MM.1S (cell line): Measurements from ENCODE around the gene LAD1.

Source experiments
- DNase-seq: peaks from one replicate; pipeline ENCODE4 v3.0.0-alpha.2; 2015
- H2AFZ ChIP-seq: fragments of 300-600 bp; sonication (generic); 2 replicates; pipeline ENCODE4 v1.6.0; 2016; ENCODE audit warnings: antibody characterized with exemption, low read length
- H3F3A ChIP-seq: fragments of 300-600 bp; sonication (generic); 2 replicates; pipeline ENCODE4 v1.6.1; 2016; ENCODE audit warnings: mild to moderate bottlenecking, antibody characterized with exemption, low read length, moderate library complexity, mixed read lengths; ENCODE audit not compliant: insufficient read depth
- H3K27ac ChIP-seq: fragments of 300-600 bp; sonication (generic); 2 replicates; pipeline ENCODE4 v1.5.1; 2016; ENCODE audit warnings: mild to moderate bottlenecking, low read length
- H3K27me3 ChIP-seq: fragments of 300-600 bp; sonication (generic); replicated peaks from 2 replicates; pipeline ENCODE4 v1.6.0; 2016; ENCODE audit warnings: low read length; ENCODE audit not compliant: insufficient read depth
- H3K36me3 ChIP-seq: fragments of 300-600 bp; sonication (generic); replicated peaks from 2 replicates; pipeline ENCODE4 v1.6.1; 2016; ENCODE audit warnings: mild to moderate bottlenecking, low read length, mixed read lengths; ENCODE audit not compliant: insufficient read depth
- H3K4me1 ChIP-seq: fragments of 300-600 bp; sonication (generic); 2 replicates; pipeline ENCODE4 v1.6.1; 2016; ENCODE audit warnings: low read length, mixed read lengths
- H3K4me2 ChIP-seq: fragments of 300-600 bp; sonication (generic); 2 replicates; pipeline ENCODE4 v1.6.0; 2016; ENCODE audit warnings: low read depth, low read length
- H3K4me3 ChIP-seq: fragments of 300-600 bp; sonication (generic); 2 replicates; pipeline ENCODE4 v1.5.1; 2016; ENCODE audit warnings: low read length, mixed read lengths
- H3K79me2 ChIP-seq: fragments of 300-600 bp; sonication (generic); 2 replicates; pipeline ENCODE4 v1.6.1; 2016; ENCODE audit warnings: mixed run types, low read length, mixed read lengths
- H3K9ac ChIP-seq: fragments of 300-600 bp; sonication (generic); 2 replicates; pipeline ENCODE4 v1.6.1; 2016; ENCODE audit warnings: low read length, mixed read lengths
- H3K9me2 ChIP-seq: fragments of 300-600 bp; sonication (generic); replicated peaks from 2 replicates; pipeline ENCODE4 v1.6.1; 2016; ENCODE audit warnings: mild to moderate bottlenecking, low read length, mixed read lengths; ENCODE audit not compliant: insufficient read depth
- H3K9me3 ChIP-seq: fragments of 300-600 bp; sonication (generic); replicated peaks from 2 replicates; pipeline ENCODE4 v1.6.1; 2016; ENCODE audit warnings: mild to moderate bottlenecking, low read length, mixed read lengths; ENCODE audit not compliant: insufficient read depth
- H4K20me1 ChIP-seq: fragments of 300-600 bp; sonication (generic); 2 replicates; pipeline ENCODE4 v1.6.1; 2016; ENCODE audit warnings: mild to moderate bottlenecking, low read length, moderate library complexity, mixed read lengths; ENCODE audit not compliant: insufficient read depth
- EZH2 ChIP-seq: fragments of 300-600 bp; sonication (generic); optimal IDR thresholded peaks from 2 replicates; pipeline ENCODE3; 2017; ENCODE audit warnings: low read depth, mild to moderate bottlenecking, antibody characterized with exemption, low read length, mixed read lengths
- EZH2phosphoT487 ChIP-seq: fragments of 300-600 bp; sonication (generic); IDR thresholded peaks from 2 replicates; pipeline ENCODE4 v1.6.1; 2018; ENCODE audit warnings: antibody characterized with exemption, low read length
- TF ChIP-seq, protein P1 (sequence below): fragments of 300-600 bp; sonication (generic); IDR thresholded peaks from 2 replicates; pipeline ENCODE4 v1.5.1; 2016; ENCODE audit warnings: antibody characterized with exemption, low read length, mixed read lengths

Gene LAD1

DNA sequence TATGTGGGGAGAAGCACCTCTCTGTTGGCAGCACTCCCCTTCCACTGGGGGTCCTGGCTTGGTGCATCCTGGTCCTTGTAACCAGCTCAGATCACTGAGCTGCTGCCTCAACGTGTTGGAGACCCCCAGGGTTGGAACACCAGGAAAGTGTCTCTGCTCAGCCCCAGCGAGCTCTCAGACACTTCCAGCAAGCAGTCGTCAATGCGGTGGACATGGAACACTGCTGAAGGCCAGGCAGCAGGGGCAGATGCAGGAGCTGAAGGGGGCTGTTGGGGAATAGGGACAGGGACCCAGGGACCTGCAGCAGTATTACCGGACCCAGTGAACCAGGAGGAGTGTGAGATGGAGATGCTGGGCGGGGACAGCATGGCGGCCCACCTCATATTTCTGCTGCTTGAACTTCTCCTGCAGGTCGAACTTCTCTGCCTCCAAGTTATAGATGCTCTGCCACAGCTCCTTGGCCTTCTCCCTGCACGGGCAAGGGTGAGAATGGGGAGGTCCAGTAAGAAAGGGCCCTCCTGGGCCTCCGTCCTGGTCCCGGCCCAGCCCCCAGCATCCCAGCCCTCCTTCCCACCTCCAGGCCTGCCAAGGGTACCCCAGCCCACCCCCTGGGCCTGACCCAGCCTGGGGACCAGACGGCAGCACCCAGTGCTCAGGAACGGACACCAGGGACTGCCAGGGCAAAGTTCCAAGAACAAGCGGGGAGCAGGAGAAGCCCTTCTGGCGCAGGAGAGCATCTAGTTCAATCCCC is 38.0 kb downstream of the LAD1 start:
- no peak for DNase-seq

DNA sequence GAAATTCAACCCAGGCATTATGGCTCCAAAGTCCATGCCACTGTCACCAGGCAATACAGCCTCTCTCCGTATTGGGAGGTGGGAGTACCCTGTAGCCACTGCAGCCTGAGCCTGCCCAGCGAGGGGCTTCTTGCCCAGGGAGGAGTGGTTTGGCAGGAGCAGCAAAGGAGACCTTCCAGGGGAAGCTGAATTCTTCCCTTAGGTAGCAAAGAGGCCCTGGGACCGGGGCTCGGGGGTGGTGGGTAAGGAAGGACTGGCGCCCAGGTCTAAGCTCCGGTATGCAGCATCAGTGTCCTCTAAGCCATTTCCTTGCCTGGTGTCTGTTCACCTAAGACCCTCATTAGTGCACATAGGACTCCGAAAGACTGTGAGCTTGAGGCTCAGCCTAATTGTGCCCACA is 38.6 kb downstream of the LAD1 start:
- Histone ChIP-seq H3K36me3 (no peaks in the 10 kb centered on the region), H3K9me3 (no peaks in the 10 kb centered on the region), H4K20me1 (no peaks in the 10 kb centered on the region), H3K4me3 (no peak overlapping the region), H3K27me3 (peaks cover 96% of the 10 kb centered on the region), H3K9me2 (no peaks in the 10 kb centered on the region), H3K27ac (no peak overlapping the region), H3K4me1 (no peaks in the 10 kb centered on the region), H3K9ac (no peak overlapping the region), H3F3A (no peaks in the 10 kb centered on the region), H2AFZ (no peak overlapping the region), H3K79me2 (no peaks in the 10 kb centered on the region), H3K4me2 (no peak overlapping the region)
- no peak for TF ChIP-seq EZH2
- TF ChIP-seq EZH2phosphoT487, result no peak
- TF ChIP-seq, protein P1, sequence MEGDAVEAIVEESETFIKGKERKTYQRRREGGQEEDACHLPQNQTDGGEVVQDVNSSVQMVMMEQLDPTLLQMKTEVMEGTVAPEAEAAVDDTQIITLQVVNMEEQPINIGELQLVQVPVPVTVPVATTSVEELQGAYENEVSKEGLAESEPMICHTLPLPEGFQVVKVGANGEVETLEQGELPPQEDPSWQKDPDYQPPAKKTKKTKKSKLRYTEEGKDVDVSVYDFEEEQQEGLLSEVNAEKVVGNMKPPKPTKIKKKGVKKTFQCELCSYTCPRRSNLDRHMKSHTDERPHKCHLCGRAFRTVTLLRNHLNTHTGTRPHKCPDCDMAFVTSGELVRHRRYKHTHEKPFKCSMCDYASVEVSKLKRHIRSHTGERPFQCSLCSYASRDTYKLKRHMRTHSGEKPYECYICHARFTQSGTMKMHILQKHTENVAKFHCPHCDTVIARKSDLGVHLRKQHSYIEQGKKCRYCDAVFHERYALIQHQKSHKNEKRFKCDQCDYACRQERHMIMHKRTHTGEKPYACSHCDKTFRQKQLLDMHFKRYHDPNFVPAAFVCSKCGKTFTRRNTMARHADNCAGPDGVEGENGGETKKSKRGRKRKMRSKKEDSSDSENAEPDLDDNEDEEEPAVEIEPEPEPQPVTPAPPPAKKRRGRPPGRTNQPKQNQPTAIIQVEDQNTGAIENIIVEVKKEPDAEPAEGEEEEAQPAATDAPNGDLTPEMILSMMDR, result no peak
- DNase-seq, result no peak

More for the DNA sequence above, 38.0 kb downstream of the LAD1 start:
- Histone ChIP-seq H3K4me1 (no peaks in the 10 kb centered on the region), H3K9me3 (no peaks in the 10 kb centered on the region), H3K27ac (no peak overlapping the region), H3K36me3 (no peaks in the 10 kb centered on the region), H3K27me3 (peaks cover 96% of the 10 kb centered on the region), H3K4me2 (no peak overlapping the region), H3F3A (no peaks in the 10 kb centered on the region), H2AFZ (no peak overlapping the region), H4K20me1 (no peaks in the 10 kb centered on the region), H3K9ac (no peak overlapping the region), H3K9me2 (no peaks in the 10 kb centered on the region), H3K4me3 (no peak overlapping the region), H3K79me2 (no peaks in the 10 kb centered on the region)
- no peak for TF ChIP-seq EZH2
- TF ChIP-seq EZH2phosphoT487, result no peak
- TF ChIP-seq, protein P1, result no peak

DNA sequence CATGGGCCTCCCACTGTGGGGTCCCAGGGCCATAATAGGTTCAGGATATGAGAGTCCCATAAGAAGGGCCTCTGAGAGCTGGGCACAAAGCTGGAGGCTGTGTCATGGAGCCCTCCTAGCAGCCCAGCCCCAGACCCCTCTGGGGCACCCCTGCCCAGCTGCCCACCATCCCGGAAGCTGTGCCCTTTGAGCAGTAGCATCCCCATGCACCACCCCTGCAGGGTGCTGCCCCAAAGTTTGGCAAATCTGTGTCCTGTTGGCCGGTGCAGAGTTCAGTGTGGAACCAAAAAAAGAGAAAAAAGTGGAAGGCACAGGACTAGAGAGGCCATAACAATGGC is 39.3 kb downstream of the LAD1 start:
- Histone ChIP-seq H3K79me2 (no peaks in the 10 kb centered on the region), H3K9me3 (no peaks in the 10 kb centered on the region), H3K27me3 (peaks cover 95% of the 10 kb centered on the region), H3K9ac (no peak overlapping the region), H2AFZ (no peak overlapping the region), H4K20me1 (no peaks in the 10 kb centered on the region), H3K4me1 (no peaks in the 10 kb centered on the region), H3K9me2 (no peaks in the 10 kb centered on the region), H3K36me3 (no peaks in the 10 kb centered on the region), H3K27ac (no peak overlapping the region), H3F3A (no peaks in the 10 kb centered on the region), H3K4me2 (no peak overlapping the region), H3K4me3 (no peak overlapping the region)
- TF ChIP-seq EZH2phosphoT487, result no peak
- TF ChIP-seq, protein P1, result no peak
- no peak for TF ChIP-seq EZH2
- DNase-seq, result no peak
